DMS79 treated with DMSO at 0.1 percent for 48 hours (cell line): Measurements from ENCODE around the gene MAP3K14.

Source experiments
- DNase-seq: peaks from one replicate; lab custom pipeline; 2025; lab: John Stamatoyannopoulos, UW

MAP3K14 gene

DNA sequence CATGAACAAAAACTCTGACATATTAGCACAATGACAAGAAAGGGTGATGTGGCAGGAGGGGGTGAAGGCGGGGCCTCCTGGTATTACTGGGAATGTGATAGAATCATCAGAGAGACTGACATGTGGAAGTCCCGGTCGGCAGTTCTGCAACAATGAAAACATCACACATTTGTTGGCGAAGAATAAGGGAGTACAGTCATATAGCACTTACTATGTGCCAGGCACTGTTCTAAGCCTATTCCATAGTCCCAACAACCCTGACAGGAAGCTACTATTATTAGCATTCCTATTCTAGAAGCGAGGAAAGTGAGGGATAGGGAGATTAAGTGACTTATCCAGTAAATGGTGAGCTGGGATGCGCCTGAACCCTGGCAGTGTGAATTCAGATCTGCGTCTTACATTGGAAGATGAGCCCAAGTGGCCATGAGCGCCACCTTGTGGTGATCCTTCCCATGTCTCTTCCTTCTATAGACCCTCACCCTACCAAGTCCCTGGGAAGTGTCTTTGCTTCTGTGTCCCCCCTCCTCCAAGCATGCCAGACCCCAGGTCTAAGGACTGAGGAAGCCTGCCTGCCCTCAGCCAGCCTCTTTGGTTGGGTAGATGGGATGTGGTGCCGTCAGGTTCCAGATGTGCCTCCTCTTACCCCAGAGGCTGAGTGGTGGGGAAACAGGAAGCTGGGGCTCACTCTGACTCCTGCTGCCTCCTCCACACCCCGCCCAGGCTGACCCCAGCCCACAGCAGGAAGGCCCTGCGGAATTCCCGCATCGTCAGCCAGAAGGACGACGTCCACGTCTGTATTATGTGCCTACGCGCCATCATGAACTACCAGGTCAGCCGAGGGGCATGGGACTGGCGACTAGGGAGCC is 81.2 kb downstream of the MAP3K14 start:
- DNase-seq = peak; percentile 26

DNA sequence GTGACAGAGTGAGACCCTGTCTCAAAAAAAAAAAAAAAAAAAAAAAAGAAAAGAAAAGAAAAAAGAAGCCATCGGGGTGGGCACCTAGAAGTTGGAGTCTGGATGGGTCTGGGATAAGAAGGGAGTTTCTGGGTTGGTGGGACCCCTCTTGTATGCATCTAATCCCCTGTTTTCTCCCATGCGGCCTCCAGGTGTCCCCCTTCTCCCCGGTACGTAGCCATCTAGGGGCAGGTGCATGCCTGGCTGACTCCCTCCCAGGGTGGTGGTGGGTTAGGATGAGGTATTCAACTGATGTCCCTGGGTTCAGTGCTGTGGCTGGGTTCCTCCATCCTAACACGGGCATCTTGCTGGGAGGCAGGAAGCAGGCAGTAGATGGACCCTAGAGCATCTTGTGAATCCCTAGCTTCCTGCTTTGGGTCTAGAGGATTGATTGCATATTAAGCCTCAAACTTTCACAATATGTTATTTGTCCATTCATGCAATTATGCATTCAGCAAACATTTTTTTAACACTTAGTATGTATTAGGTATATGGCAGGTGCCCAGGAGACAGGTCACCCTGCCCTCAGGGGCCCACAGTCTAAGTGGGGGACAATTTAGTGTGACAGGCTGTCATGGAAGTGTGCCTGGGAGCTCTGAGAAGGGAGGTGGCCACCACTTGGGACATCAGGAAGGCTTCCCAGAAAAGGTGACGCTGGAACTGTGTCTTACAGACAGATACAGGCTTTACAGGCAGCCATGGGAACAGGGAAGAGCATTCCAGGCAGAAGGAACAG is 82.0 kb downstream of the MAP3K14 start:
- DNase-seq = peak; percentile 22

DNA sequence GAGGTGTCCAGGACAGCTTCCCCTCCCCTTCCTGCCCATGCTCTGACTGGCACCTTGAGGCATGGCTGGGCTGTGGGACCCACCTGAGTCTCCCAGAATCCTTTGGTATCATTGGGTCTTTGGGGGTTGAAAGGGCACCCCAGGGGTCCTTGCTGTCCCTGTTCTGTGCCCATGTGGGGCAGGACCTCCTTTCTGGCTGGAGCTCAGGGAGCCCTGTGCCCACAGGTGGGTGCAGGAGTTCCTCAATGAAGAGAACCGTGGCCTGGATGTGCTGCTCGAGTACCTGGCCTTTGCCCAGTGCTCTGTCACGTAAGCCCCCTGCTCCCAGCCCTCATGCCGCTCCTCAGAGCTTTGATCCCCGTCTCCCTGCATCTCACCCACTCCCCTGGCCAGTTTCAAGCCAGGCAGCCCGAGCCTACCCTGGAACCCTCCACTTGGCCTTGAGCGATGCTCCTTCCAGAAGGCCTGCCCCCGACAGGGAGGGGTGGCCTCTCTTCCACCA is 83.3 kb downstream of the MAP3K14 start:
- DNase-seq = no peak

DNA sequence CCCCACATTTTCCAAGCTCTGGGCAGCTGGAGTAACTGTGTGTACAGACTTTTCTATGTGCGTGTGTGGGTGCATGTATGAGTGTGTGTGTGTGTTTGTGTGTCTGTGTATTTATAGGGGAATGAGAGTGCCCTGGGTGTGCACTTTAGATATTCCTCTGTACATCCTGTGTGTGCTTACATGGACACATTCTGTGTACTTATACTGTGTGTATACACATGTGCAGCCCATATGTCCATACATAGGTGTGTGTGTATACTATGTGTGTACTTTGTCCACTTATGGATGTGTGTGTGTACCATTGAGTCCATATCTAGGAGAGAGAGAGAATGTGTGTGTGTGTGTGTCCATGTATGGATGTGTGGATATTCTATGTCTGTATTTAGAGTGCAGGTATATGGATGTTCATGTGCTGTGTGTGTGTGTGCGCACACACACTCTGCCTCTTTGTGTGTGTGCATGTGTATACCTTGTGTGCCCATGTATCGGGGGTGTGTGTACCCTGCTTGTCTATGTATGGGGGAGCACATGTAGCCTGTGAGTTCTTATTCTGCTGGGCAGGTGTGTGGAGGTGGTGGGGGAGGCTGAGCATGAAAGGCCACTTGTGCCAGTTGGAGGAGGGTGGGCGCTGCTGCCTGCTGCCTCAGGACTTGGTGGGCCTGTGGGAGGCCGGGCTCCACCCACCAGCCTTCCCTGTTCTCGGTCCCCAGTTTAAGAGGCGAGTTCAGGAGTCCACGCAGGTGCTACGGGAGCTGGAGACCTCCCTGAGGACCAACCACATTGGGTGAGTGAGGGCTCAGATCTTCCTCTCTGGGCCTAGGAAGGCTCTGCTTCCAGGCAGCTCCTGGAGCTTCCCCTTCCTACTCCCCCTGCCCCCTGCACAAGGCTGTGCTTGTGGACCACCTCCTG is 84.1 kb downstream of the MAP3K14 start:
- no peak for DNase-seq

DNA sequence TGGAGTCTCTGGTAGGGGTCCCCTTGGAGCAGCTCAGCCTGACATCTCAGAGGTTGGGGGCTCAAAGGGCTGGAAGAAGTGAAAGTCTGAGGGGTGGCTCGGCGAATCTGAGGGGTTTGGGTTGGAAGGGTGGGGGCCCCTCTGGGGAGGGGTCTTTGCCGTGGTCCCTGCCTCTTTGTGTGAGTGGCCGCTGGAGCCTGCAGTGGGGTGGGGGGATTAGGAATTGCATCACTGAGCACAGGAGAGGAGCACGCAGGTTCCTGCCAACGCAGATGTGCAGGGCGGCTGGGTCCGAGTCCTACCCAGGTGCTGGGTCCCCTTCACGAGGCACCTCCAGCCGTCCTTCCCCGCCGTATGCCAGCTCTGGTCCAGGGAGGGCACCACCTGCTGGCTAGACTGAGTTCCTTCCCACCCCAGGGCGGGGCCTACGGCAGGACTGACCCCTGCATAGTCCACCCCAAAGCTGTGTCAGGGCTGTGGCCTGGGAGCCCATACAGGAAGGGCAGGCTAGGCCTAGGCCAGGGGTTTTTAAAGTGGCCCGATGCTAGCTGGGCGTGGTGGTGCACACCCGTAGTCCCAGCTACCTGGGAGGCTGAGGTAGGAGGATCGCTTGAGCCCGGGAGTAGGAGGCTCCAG is 85.2 kb downstream of the MAP3K14 start:
- peak; percentile 44 for DNase-seq

DNA sequence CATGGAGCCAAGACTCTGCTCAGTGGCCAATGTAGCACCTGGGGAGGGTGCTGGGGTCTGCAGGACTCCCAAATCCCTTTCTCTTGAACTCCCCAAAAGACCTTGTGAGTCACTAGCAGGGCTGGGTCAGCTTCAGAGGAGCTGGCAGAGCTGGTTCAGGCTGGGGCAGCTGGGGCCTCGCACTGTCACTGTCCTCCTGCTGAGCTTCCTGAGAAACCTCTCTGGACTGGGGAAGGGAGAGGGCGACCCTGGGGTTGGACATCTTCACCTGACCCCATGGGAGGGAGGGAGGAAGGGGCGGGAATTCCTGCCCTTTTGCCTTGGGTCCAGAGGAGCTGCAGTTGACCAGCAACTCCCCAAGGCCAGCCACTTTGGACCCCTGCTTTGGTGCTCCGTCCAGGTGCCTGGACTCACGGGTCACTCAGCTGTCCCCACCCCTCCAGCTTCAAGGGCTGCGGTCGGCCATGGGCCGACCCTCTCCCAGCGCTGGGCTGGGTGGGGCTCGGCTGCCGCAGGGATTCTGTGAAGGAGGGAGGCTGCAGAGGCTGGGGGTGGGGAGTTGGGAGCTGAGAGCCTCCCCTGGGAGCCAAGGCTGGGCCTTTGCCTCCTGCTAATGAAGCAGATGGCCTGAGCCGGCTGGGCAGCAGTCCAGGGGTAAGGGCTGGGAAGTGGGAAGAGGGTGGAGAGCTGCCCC is 85.9 kb downstream of the MAP3K14 start:
- peak; percentile 48 for DNase-seq

DNA sequence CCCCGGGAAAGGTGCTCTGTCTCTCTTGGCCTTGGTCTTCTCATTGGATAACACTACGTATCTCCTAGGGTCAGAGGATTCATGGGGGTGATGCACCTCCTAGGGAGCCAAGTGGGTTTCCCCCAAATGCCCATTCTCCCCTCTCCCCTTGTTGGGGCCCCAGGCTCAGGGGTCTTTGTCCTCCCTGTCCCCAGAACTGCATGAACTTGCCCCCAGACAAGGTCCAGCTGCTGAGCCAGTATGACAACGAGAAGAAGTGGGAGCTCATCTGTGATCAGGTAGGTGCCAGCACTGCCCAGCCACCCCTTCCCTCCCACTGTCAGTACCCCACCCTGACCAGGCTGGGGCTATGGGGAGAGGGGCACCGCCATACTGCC is 86.4 kb downstream of the MAP3K14 start:
- DNase-seq = no peak

DNA sequence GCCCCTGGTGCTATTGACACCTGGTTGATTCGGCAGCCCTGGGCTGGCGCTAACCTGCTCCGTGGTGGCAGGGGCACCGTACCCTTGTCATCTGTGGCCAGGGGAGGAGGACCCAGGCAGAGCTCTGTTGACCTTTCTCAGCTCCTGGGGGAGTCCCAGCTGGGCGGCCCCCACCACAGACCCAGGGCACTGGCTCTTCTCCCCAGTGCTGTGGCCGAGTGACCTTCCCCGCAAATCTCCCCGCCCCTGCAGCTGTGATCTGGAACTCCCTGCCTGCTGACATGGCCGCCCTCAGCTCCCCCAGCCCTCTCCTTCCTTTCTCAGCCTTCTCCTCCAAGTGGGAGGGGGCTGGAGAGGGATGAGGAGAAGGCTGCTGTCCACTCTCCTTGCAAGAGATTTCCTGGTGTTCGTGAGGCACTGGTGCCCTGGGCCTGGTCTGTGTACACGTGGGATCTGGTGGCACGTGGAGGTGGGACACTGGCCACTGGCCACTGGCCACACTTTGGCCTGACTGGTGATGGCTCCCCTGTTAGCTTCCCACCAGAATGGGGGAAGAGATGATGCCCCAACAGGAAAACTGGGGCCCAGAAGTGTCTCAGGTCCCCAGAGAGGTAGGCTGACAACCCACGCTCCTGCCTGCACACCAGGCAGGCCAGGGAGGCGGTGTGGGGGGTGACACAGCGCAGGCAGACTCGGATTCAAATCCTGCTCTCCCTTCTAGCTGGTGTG is 87.0 kb downstream of the MAP3K14 start:
- no peak for DNase-seq

DNA sequence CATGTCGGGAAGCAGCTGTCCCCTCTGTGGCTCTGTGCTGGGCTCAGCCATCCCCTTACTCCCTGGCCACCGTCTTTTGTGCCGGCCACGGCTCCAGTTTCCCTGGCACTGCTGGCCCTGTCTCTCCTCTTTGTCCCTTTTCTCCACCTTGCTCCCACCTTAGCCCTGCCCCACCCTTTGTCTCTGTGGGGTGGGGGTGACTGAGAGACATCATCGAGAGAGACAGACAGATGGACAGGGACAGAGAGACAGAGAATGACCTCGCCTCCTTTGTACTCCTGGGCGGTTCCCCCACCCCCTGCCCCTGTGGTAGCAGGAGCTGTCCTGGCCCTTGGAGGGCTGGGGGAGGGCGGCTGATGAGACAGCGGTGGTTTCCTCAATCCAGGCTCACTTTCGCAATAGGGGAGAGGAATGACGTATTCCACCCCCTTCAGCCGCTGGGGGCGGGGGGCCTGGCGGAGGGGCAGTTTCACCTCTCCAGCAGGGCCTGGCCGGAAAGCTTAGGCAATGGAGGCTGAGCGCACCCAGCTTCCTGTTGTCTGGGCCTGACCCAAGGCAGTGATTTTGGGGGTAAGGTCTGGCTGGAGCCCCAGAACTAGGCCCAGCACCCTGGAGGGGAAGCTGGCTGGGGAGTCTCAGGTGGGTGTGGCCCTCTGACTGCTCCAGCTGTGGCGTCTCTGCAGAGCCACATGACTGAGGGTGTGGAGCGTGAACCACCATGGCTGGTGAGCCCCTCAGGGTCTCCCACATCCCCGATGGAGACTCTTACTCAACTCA is 87.9 kb downstream of the MAP3K14 start:
- no peak for DNase-seq

DNA sequence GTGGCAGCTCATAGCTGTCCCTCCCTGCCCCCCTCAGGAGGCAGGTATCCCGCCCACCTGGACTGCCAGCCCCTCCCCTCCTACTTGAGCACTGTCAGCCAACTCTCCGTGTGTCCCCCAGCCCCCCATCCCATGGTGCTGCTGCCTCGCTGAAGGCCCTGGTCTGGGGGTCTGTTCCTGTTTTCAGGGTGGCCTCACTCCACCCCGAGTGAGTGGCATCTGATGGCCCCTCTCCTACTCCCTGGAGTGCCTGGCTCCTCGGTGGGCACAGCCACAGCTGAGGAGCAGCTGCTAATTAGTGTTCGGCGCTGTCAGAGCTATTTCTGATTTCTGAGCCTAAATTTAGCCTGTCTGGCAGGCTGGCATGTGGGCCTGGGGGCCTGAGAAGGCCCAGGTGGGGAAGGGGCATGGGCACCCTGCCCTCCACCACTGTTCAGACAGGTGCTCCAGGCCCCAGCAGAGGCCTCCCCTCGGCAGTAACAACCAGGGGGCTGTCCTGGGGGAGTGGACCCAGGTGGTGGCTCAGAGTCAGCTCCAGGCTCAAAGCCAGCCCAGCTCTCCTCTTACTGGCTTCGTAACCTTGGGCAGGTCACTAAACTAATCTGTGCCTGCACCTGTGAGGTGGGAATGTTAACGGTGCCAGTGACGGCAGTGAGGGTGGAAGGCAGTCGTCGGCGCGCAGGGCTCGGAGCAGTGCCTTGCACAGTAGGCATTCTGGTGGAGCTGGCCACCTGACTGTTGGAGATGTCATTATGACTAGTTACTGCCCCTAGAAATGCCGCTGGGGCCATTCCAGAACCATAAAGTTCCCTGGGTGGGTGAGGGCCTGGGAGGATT is 88.7 kb downstream of the MAP3K14 start:
- no peak for DNase-seq

DNA sequence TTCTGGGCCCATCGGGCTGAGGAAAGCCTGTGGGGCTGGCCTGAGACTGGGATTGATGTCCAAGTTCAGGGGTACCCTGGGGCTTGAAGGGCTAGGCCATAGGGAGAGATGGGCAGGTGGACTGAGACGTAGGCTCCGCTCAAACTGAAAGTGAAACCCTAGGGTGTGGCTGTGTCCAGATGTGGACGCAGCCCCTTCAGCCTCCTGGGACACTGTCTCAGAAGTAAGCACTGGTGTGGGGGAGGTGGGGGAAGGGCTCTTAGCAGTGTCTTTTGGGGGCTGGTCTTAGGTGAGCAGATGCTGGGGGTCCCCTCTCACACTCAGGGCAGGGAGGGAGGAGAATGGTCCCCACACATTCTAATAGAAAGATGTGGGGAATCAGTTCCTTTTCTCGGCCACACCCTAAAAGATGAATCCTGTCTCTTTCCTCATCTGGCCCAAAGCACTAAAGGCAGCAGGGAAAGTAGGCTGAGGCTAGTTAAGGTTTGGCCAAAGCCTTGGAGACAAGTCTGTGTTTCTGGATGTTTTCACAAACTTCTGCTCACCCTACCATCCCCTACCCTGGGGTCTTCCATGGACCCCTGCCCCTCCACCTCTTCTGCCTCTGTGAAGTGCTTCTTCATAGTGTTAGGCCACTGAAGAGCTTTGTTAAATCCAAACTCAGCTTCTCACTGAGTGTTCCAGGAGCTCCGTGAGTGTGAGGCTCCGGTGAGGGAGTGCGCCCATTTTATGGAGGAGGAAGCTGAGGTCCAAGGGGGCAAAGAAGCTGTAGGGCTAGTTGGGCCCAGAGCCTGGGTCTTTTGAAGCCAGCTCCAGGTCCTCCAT is 89.5 kb downstream of the MAP3K14 start:
- no peak for DNase-seq

DNA sequence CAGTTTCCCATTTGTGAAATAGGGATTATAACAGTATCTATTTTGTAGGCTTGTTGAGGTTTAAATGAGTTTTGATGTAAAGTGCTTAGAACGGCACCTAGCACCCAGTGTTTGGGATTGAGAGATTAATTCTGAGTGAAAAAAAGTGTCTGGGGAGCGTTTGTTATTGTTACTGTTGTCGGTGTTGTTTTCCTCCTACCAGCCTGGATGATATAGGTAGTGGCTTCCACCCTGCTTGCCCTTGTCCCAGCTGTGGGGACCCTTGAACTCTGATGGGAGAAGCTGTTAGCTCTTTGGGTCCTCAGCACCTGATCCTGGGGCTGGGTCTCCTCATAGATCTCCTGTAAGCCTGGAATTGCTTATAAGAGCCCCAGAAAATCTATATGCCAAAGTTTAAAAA is 90.2 kb downstream of the MAP3K14 start:
- no peak for DNase-seq

DNA sequence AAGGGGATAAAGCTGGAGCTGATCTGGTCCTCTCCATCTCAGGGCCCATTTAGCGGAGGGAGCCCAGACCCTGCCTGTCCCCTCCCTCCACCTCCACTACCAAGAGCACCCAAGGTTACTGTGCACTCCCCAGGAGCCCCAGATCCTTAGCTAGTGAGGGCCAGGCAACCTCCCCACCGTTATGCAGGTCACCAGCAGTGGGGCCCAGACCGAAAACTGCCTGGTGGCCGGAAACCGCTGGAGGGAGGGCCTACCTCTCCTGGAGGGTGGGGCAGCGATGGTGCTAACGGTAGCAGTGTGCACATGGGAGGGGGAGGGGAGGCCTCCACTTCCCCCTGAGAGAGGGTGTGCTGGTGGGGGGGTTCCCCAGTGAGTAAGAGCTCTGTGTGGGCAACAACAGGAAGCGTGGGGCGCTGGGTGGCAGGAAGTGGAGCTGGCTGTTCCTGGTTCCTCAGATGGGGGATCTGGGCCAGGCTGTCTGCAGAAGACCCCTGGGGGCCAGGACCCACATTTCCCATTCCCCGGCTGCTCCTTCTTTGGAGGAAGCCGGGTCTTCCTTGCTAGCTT is 90.8 kb downstream of the MAP3K14 start:
- no peak for DNase-seq

DNA sequence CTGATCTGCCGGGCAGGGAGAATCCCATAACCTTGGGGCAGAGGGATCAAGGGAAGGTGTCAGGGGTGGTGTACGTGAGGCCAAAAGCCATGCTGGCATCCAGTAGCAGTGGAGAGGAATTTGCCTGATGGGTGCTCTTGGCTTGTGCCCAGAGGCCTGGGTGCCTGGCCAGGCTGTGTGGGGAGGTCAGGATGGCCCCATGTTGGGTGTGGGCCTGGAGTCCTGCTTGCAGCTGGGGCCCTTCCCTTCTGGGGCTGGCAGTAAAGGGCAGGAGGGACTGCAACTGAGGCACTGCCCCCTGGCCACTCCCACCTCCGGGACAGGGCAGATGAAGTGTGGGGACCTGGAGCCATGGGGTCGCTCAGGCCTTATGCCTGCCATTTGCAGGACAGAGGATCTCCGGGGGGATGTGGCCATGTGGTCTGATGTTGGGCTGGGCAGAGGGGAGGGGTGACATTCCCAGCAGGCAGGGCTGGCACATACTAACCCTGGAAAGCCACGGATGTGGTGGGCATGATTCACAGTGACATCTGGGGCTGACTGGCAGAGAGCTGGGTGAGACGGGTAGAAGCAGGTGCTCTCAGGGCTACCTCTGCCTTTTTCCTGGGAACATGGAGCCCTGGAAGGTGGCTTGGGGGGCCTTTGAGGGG is 91.6 kb downstream of the MAP3K14 start:
- no peak for DNase-seq

DNA sequence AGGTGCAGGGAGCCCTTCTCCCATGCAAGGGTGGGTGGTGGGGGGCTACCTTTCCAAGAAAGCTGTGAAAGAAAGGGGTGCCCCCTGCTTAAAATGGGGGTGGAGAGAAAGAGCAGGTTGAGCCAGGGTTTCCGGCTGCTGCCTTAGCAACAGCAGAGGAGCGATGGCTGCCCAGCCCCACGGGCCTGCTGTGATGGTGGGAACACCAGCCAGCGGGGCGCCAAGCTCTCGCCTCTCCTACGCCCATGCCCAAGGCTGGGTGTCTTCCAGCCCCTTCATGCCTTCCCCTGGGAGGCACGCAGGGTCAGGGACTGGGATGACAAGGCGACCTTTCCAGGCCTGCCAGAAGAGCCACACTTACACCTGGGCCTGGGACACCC is 92.2 kb downstream of the MAP3K14 start:
- no peak for DNase-seq

DNA sequence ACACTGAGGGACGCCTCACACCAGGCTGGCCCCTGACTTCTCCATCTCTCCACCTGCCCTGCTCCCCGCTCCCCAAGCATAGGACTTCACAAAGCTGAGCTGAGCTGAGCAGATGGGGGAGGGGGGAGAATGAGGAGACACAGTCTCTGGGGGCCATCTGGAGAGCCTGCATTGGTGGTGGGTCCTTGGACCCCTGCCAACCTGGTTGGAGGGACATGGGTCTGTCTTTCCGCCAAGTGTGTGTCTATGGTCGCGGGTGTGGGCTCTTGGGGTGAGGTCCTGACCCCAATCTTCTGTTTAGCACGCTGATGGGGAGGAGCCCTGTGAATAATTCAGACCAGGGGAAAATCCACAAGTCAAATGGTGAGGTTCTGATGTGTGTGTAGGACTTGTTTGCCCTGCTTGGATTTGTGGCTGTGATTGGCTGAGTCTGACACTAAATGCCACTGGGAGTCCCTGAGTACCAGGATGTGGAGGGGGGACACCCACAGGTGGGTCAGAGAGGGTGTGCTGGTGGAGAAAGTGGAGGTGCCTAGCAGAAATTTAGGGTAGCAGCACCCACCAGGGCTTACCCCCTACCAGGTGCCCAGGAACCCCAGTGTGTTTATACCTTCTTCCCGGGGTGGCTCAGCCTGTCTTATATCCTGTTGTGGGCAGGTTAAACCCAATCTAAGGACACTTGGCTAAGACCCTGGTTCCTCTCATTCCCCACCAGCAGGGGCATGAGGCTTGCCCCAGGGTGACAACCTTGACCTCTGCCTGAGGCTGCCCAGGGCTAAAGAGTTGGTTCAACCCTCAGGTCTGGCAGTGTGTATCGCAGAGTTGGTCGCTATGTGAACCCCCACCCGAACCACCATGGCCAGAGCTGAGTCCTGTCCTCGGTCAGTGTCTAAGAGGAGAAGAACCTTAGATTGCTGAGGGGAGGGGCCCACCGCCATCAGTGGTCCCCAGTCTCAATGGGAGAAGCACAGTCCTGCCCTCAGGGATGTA is 93.0 kb downstream of the MAP3K14 start:
- no peak for DNase-seq
